K562 (cell line): ENCODE data around the gene ACAD10. TPM values are rescaled to one million over a fixed set of nuclear protein-coding genes. Genes with fewer than 3 reads are reported as not detected.
A peak's percentile ranks its signal among the peaks of the same experiment; 100 is the strongest.

Experiments used
- ATF4 ChIP-seq: fragments of 450-650 bp; formaldehyde crosslinking; IDR thresholded peaks from 2 replicates; pipeline ENCODE4 v1.4.0; 2022; ENCODE audit warnings: mild to moderate bottlenecking, moderate library complexity
- CGGBP1 ChIP-seq: fragments of 250-450 bp; sonication (Bioruptor Pico); IDR thresholded peaks from 2 replicates; pipeline ENCODE4 v1.9.0; 2021; ENCODE audit warnings: mild to moderate bottlenecking
- CTBP1 ChIP-seq: fragments of 450-650 bp; IDR thresholded peaks from 2 replicates; pipeline ENCODE4 v1.6.1; 2016; ENCODE audit warnings: borderline replicate concordance
- HIVEP1 ChIP-seq: fragments of 250-450 bp; sonication (Bioruptor Pico); IDR thresholded peaks from 2 replicates; pipeline ENCODE4 v1.4.0; 2020; ENCODE audit warnings: mild to moderate bottlenecking
- KAT2B ChIP-seq: IDR thresholded peaks from one replicate; pipeline ENCODE4 v1.6.1; 2012; ENCODE audit warnings: low read depth, mild to moderate bottlenecking, control low read depth, inconsistent platforms, low read length, moderate library complexity
- KAT8 ChIP-seq: fragments of 450-650 bp; IDR thresholded peaks from 2 replicates; pipeline ENCODE4 v1.6.1; 2016; ENCODE audit warnings: low read depth, mild to moderate bottlenecking
- KLF16 ChIP-seq: IDR thresholded peaks from 2 replicates; pipeline ENCODE4 v1.6.1; 2016; ENCODE audit warnings: antibody characterized with exemption
- POLR3G ChIP-seq: IDR thresholded peaks from 2 replicates; pipeline ENCODE4 v1.6.1; 2011; ENCODE audit not compliant: insufficient read length, insufficient replicate concordance; ENCODE audit errors: extremely low read depth
- XRCC5 ChIP-seq: fragments of 200-400 bp; formaldehyde crosslinking; IDR thresholded peaks from 2 replicates; pipeline ENCODE4 v1.6.1; 2017; ENCODE audit warnings: low read depth, mild to moderate bottlenecking, low read length
- ZNF217 ChIP-seq: sonication (generic); formaldehyde crosslinking; IDR thresholded peaks from 2 replicates; pipeline ENCODE4 v1.8.0; 2022; ENCODE audit warnings: mild to moderate bottlenecking, missing genetic modification reagents
- ZNF699 ChIP-seq: fragments of 250-450 bp; sonication (Bioruptor Pico); IDR thresholded peaks from 2 replicates; pipeline ENCODE4 v1.8.0; 2021; ENCODE audit warnings: mild to moderate bottlenecking, moderate library complexity; ENCODE audit not compliant: insufficient replicate concordance
- ZNF740 ChIP-seq, 3 experiments: fragments of 200-800 bp in 1 of 3; sonication (Bioruptor generic) in 1 of 3; sonication (generic) in 1 of 3; formaldehyde crosslinking in 1 of 3; IDR thresholded peaks; 2 replicates each; pipeline versions ENCODE4 v1.6.1 to v1.8.0; 2016 to 2022; ENCODE audit warnings: mild to moderate bottlenecking in 2 of 3, missing compliant biosample characterization in 2 of 3, missing genetic modification characterization in 2 of 3, missing genetic modification reagents in 1 of 3
- polyA plus RNA-seq, 8 experiments: library from polyadenylated mRNA; depleted of rRNA in 4 of 8; stranded (reverse) in 5 of 8; unstranded in 3 of 8; fragments of >200 nt; fragmentation: Nextera tagmentation in 2 of 8; fragmentation: Illumina TruSeq in 1 of 8; extraction: Ambion mirVana in 2 of 8; extraction: Trizol in 1 of 8; gene quantifications; 2 replicates each; pipeline versions ENCODE4 v1.2.1 to v1.2.3, GENCODE V29; 2011 to 2014; ENCODE audit warnings: inconsistent platforms in 1 of 8, missing spikeins in 1 of 8
- total RNA-seq, 7 experiments: library from RNA; depleted of rRNA in 6 of 7; stranded (reverse); fragments of >200 nt in 6 of 7; fragmentation: Illumina TruSeq in 2 of 7; extraction: Trizol in 2 of 7; gene quantifications; 2 replicates each; pipeline versions ENCODE4 v1.2.1 to v1.2.3, GENCODE V29; 2011 to 2021; ENCODE audit warnings: low replicate concordance in 1 of 7
- TF ChIP-seq, protein P1 (sequence below): fragments of 250-450 bp; sonication (Bioruptor Pico); IDR thresholded peaks from 2 replicates; pipeline ENCODE4 v1.5.0; 2021
- TF ChIP-seq, protein P2 (sequence below): fragments of 250-450 bp; sonication (Bioruptor Pico); IDR thresholded peaks from 2 replicates; pipeline ENCODE4 v1.8.0; 2022; ENCODE audit warnings: inconsistent platforms, mild to moderate bottlenecking, moderate library complexity, borderline replicate concordance
- TF ChIP-seq, protein P3 (sequence below): sonication (generic); formaldehyde crosslinking; IDR thresholded peaks from 2 replicates; pipeline ENCODE4 v1.8.1; 2022; ENCODE audit warnings: missing genetic modification reagents
- TF ChIP-seq, protein P4 (sequence below), 2 experiments: fragments of 450-650 bp; IDR thresholded peaks; 2 replicates each; pipeline ENCODE4 v1.6.1; 2018; ENCODE audit warnings: mild to moderate bottlenecking in 2 of 2, low read depth in 1 of 2; ENCODE audit not compliant: partially characterized antibody in 2 of 2

Gene ACAD10
- total and polyA plus RNA-seq, 9 of the 15 experiments (the other 6 are each of a cell fraction or from before 2014, with no cell fraction given), result 2.3 to 19.2 (median 12.0) TPM

DNA sequence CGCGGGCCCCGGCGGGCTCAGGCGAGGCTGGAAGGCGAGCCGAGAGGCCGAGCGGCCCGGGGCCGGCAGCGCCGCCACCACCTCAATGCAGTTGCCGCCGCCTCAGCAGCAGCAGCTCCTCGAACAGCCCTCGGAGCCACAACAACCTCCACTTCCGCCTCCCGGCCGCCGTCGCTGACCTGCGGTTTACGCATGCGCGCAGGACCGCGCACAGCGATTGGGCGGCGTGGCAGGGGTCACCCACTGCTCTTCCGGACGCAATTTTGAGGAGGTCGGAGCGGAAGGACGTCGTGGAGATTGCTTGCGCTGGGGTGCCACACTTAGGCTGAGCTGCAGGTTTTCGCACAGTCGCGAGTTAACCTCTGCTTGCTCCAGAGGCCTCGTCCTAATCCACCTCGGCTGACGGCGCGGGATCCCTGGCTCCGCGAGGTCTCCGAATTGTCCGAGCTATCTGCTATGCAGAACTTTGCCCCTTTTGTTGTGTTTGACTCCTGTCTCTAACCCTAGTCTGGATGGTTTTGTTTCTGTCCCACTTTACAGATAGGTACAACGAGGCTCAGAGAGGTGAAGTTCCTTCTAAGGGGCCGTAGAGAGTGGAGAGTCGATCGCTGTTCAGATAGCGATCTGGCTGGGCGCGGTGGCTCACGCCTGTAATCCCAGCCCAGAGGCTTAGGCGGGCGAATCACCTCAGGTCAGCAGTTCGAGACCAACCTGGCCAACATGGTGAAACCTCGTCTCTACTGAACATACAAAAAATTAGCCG is at the start of gene ACAD10, which contains the start of gene BRAP (continued):
- no peak for TF ChIP-seq KAT8
- TF ChIP-seq XRCC5, result no peak
- TF ChIP-seq KAT2B, result no peak
- no peak for TF ChIP-seq ZNF740 (CRISPR knock-in tag; IDR thresholded peaks at IDR 0.05)
- no peak for TF ChIP-seq ZNF740 (tag; IDR thresholded peaks at IDR 0.05)
- TF ChIP-seq, protein P1, sequence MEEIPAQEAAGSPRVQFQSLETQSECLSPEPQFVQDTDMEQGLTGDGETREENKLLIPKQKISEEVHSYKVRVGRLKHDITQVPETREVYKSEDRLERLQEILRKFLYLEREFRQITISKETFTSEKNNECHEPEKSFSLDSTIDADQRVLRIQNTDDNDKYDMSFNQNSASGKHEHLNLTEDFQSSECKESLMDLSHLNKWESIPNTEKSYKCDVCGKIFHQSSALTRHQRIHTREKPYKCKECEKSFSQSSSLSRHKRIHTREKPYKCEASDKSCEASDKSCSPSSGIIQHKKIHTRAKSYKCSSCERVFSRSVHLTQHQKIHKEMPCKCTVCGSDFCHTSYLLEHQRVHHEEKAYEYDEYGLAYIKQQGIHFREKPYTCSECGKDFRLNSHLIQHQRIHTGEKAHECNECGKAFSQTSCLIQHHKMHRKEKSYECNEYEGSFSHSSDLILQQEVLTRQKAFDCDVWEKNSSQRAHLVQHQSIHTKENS (CRISPR knock-in tag), result no peak
- TF ChIP-seq ZNF699, result no peak
- TF ChIP-seq KLF16, result no peak
- no peak for TF ChIP-seq HIVEP1 (CRISPR knock-in tag)
- TF ChIP-seq, protein P2, sequence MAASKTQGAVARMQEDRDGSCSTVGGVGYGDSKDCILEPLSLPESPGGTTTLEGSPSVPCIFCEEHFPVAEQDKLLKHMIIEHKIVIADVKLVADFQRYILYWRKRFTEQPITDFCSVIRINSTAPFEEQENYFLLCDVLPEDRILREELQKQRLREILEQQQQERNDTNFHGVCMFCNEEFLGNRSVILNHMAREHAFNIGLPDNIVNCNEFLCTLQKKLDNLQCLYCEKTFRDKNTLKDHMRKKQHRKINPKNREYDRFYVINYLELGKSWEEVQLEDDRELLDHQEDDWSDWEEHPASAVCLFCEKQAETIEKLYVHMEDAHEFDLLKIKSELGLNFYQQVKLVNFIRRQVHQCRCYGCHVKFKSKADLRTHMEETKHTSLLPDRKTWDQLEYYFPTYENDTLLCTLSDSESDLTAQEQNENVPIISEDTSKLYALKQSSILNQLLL, result no peak
- no peak for TF ChIP-seq POLR3G
- TF ChIP-seq, protein P3, sequence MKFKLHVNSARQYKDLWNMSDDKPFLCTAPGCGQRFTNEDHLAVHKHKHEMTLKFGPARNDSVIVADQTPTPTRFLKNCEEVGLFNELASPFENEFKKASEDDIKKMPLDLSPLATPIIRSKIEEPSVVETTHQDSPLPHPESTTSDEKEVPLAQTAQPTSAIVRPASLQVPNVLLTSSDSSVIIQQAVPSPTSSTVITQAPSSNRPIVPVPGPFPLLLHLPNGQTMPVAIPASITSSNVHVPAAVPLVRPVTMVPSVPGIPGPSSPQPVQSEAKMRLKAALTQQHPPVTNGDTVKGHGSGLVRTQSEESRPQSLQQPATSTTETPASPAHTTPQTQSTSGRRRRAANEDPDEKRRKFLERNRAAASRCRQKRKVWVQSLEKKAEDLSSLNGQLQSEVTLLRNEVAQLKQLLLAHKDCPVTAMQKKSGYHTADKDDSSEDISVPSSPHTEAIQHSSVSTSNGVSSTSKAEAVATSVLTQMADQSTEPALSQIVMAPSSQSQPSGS (CRISPR knock-in tag), result no peak
- no peak for TF ChIP-seq CGGBP1 (CRISPR knock-in tag)
- no peak for TF ChIP-seq ZNF217 (CRISPR knock-in tag)
- TF ChIP-seq, protein P4, sequence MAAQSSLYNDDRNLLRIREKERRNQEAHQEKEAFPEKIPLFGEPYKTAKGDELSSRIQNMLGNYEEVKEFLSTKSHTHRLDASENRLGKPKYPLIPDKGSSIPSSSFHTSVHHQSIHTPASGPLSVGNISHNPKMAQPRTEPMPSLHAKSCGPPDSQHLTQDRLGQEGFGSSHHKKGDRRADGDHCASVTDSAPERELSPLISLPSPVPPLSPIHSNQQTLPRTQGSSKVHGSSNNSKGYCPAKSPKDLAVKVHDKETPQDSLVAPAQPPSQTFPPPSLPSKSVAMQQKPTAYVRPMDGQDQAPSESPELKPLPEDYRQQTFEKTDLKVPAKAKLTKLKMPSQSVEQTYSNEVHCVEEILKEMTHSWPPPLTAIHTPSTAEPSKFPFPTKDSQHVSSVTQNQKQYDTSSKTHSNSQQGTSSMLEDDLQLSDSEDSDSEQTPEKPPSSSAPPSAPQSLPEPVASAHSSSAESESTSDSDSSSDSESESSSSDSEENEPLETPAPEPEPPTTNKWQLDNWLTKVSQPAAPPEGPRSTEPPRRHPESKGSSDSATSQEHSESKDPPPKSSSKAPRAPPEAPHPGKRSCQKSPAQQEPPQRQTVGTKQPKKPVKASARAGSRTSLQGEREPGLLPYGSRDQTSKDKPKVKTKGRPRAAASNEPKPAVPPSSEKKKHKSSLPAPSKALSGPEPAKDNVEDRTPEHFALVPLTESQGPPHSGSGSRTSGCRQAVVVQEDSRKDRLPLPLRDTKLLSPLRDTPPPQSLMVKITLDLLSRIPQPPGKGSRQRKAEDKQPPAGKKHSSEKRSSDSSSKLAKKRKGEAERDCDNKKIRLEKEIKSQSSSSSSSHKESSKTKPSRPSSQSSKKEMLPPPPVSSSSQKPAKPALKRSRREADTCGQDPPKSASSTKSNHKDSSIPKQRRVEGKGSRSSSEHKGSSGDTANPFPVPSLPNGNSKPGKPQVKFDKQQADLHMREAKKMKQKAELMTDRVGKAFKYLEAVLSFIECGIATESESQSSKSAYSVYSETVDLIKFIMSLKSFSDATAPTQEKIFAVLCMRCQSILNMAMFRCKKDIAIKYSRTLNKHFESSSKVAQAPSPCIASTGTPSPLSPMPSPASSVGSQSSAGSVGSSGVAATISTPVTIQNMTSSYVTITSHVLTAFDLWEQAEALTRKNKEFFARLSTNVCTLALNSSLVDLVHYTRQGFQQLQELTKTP (IDR thresholded peaks at IDR 0.05; ENCODE audit: low read depth in 1 of 2, partially characterized antibody in 2 of 2), result peak in 1 of 2 experiments; percentile 76
- peak; percentile 58; the same call in 1 of the 2 replicates for TF ChIP-seq CTBP1
- no peak for TF ChIP-seq ATF4 (CRISPR knock-in tag)
